ENCODE measurements around the gene MED25.

Gene MED25

GRCh38 chr19:49817964-49818648, at the start of gene MED25:
Gene MED25, plus strand, starts transcription at chr19:49818289. Its CDS starts 53 bp downstream, at chr19:49818342.
- no peaks in the 10 kb centered on the region for H3K27me3 Mint-ChIP-seq
- H3K4me1 Mint-ChIP-seq = peaks cover 28% of the 10 kb centered on the region
- peak within 1 kb of the TSS; percentile 90 for H3K27ac Mint-ChIP-seq
- H3K36me3 Mint-ChIP-seq (ENCODE audit: low read depth) = peaks cover 4% of the 10 kb centered on the region
- ATAC-seq (peak; percentile 72), DNase-seq (peak; percentile 88)
- peak within 1 kb of the TSS; percentile 86 for H3K4me3 Mint-ChIP-seq
- no peaks in the 10 kb centered on the region for H3K9me3 Mint-ChIP-seq

DNA sequence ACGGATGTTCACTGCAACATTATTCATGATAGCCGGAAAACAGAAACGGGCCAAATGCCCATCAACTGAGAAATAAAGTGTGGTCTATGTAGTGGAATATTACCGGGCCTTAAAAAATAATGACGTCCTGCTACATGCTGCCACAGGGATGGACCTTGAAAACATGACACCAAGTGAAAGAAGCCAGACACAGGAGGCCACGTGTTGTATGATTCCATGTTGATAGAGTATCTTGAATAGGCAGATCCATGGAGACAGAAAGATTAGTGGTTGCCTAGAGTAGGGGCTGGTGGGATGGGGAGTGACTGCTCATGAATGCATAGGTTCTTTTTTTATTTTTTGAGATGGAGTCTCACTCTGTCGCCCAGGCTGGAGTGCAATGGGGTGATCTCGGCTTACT, 47.6 kb upstream of the MED25 start:
- Mint-ChIP-seq H3K27ac (no peak overlapping the region), H3K4me1 (peaks cover 31% of the 10 kb centered on the region), H3K36me3 (ENCODE audit: low read depth) (peaks cover 2% of the 10 kb centered on the region), H3K9me3 (no peaks in the 10 kb centered on the region), H3K27me3 (peaks cover 3% of the 10 kb centered on the region), H3K4me3 (no peak overlapping the region)
- ATAC-seq (no peak), DNase-seq (no peak)

- Mint-ChIP-seq H3K4me1 (peaks cover 21% of the 10 kb centered on the region), H3K9me3 (no peaks in the 10 kb centered on the region), H3K4me3 (no peak overlapping the region), H3K27me3 (no peaks in the 10 kb centered on the region), H3K36me3 (ENCODE audit: low read depth) (no peaks in the 10 kb centered on the region), H3K27ac (no peak overlapping the region)
- DNase-seq (no peak), ATAC-seq (no peak)
Measured at GRCh38 chr19:49771674-49772139, 46.4 kb upstream of the MED25 start.

DNA sequence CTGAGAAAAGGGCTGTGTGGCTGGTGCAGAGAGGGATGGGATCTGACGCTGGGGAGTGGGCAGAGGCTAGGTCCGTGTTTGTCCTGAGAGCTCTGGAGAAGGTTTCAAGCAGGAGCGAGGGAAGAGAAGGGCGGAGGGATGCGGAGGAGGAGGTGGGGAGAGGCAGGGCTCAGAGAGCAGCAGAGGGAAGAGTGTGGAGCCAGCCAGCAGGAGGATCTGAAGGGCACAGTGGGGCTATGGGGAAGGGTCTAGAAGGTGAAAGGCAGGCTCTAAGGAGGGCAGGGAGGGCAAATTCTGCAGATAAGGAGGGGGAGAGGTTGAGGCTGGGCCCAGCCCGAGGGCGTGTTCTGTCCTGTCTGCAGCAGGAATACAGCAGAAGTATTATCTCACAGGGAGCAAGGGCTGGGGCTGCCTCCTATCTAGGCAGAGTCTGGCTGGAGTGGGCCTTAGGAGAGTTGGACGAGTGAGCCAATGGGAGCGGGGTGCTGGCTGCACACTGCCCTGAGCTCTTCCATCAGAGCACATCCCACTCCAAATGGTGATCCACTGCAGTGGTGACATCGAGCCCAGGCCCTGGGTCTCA, 45.1 kb upstream of the MED25 start:
- H3K27me3 Mint-ChIP-seq = no peaks in the 10 kb centered on the region
- DNase-seq (no peak), ATAC-seq (no peak)
- H3K27ac Mint-ChIP-seq = no peak overlapping the region
- H3K9me3 Mint-ChIP-seq = no peaks in the 10 kb centered on the region
- H3K4me1 Mint-ChIP-seq = peaks cover 14% of the 10 kb centered on the region
- H3K4me3 Mint-ChIP-seq = no peak overlapping the region
- no peaks in the 10 kb centered on the region for H3K36me3 Mint-ChIP-seq (ENCODE audit: low read depth)

DNA sequence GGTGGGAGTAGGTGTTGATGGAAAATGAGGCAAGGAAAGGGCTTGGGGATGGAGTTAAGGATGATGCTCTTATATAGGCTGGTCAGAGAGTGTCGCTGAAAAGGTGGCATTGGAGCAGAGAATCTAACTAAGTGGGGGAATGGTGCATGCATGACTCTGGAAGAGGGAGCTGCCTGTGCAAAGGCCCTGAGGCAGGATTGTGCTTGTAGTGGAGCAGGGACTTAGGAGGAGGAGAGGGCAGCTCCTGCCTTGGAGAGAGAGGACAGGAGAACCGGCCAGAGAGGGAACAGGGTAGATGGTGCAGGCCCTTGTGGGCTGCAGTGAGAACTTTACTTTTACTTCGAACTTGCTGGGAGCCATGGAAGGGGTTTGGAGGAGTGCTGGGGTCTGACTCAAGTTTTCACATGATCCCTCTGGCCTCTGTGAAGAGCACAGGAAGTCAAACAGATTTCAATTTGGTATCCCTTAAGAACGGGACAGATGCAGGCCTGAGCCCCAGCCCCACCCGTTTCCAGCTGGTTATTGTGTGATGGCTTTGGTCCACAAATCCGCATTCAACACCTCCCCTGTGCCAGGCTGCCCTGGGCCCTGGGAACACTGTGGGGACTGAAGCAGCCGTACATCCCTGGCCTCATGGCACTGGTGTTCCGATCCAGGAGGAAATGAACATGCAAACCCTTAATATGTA, 44.3 kb upstream of the MED25 start:
- ATAC-seq (no peak), DNase-seq (no peak)
- no peaks in the 10 kb centered on the region for H3K36me3 Mint-ChIP-seq (ENCODE audit: low read depth)
- no peaks in the 10 kb centered on the region for H3K27me3 Mint-ChIP-seq
- H3K9me3 Mint-ChIP-seq = no peaks in the 10 kb centered on the region
- peaks cover 5% of the 10 kb centered on the region for H3K4me1 Mint-ChIP-seq
- no peak overlapping the region for H3K27ac Mint-ChIP-seq
- H3K4me3 Mint-ChIP-seq = no peak overlapping the region

DNA sequence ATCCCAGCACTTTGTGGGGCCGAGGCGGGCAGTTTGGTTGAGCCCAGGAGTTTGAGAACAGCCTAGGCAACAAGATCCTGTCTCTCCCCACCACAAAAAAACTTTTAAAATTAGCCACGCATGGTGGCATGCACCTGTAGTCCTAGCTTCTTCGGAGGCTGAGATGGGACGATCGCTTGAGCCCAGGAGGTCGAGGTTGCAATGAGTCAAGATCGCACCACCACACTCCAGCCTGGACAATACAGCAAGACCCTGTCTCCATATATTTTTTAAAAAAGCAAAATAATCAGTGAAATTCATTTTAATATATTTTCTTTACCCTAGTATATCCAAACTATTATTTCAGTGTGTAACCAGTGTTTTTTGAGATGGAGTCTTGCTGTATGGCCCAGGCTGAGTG, 43.1 kb upstream of the MED25 start:
- H3K36me3 Mint-ChIP-seq (ENCODE audit: low read depth) = no peaks in the 10 kb centered on the region
- no peaks in the 10 kb centered on the region for H3K4me1 Mint-ChIP-seq
- no peaks in the 10 kb centered on the region for H3K9me3 Mint-ChIP-seq
- no peak for ATAC-seq
- no peak for DNase-seq
- H3K4me3 Mint-ChIP-seq = no peak overlapping the region
- H3K27ac Mint-ChIP-seq = no peak overlapping the region
- no peaks in the 10 kb centered on the region for H3K27me3 Mint-ChIP-seq

DNA sequence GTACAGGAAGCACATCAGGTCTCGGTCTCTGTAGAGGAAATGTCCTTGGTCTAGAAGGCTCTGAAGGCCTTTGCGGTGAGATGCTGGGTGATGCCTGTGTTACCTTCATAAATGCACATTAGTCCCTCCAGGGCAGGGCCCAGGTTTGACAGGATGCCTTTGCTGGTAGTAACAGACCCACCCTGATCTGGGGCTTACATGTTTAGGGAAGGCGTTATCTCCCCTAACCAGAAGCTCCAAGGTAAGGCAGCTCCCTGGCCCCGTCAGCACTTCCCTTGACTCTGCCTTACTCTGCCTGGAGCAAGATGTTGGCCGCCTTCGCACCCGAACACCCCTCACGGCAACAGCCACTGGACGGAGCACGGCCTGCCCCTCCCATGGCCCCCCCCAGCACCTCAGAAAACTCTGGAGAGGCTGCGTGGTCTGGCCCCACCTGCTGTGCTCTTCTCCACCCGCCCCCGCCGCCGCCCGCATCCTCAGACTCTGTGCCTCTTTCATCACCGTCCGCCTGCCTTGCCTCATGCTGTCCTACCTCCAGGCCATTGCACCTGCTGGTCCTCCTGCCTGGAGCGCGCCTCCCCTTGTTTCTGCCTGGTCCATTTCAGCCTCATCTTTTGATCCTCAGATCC, 42.2 kb upstream of the MED25 start:
- Mint-ChIP-seq H3K9me3 (no peaks in the 10 kb centered on the region), H3K4me3 (no peak overlapping the region), H3K4me1 (peaks cover 4% of the 10 kb centered on the region), H3K36me3 (ENCODE audit: low read depth) (no peaks in the 10 kb centered on the region), H3K27ac (peak overlapping the region; percentile 7), H3K27me3 (no peaks in the 10 kb centered on the region)
- ATAC-seq (no peak), DNase-seq (no peak)

- H3K36me3 Mint-ChIP-seq (ENCODE audit: low read depth) = no peaks in the 10 kb centered on the region
- ATAC-seq (no peak), DNase-seq (no peak)
- peaks cover 4% of the 10 kb centered on the region for H3K4me1 Mint-ChIP-seq
- H3K4me3 Mint-ChIP-seq = no peak overlapping the region
- H3K9me3 Mint-ChIP-seq = no peaks in the 10 kb centered on the region
- no peaks in the 10 kb centered on the region for H3K27me3 Mint-ChIP-seq
- peak overlapping the region; percentile 7 for H3K27ac Mint-ChIP-seq
Measured at GRCh38 chr19:49776371-49776764, 41.7 kb upstream of the MED25 start.

GRCh38 chr19:49779731-49780555, 38.1 kb upstream of the MED25 start:
- H3K4me1 Mint-ChIP-seq = peaks cover 4% of the 10 kb centered on the region
- ATAC-seq (no peak), DNase-seq (no peak)
- H3K4me3 Mint-ChIP-seq = no peak overlapping the region
- H3K9me3 Mint-ChIP-seq = no peaks in the 10 kb centered on the region
- no peak overlapping the region for H3K27ac Mint-ChIP-seq
- peaks cover 15% of the 10 kb centered on the region for H3K36me3 Mint-ChIP-seq (ENCODE audit: low read depth)
- H3K27me3 Mint-ChIP-seq = no peaks in the 10 kb centered on the region

DNA sequence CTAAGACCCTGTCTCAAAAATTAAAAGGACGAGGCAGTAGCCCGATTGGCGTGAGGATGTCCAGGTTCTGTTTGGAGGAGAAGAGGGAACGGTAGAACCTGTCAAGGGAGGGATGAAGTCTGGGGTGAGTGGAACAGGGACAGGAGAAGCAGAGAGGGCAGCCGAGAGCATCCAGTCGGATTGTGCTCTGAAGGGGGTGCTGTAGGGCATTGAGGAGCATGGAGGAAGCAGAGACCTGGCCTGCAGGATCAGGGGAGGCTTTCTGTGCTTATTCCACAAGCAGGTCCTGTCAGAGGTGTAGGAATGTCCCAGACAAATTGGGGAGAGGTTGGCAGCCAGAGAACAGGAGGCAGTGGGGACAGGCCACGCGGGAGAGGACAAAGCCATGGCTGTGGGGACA, 37.2 kb upstream of the MED25 start:
- H3K27ac Mint-ChIP-seq = no peak overlapping the region
- DNase-seq (no peak), ATAC-seq (no peak)
- no peak overlapping the region for H3K4me3 Mint-ChIP-seq
- peaks cover 19% of the 10 kb centered on the region for H3K36me3 Mint-ChIP-seq (ENCODE audit: low read depth)
- no peaks in the 10 kb centered on the region for H3K27me3 Mint-ChIP-seq
- no peaks in the 10 kb centered on the region for H3K9me3 Mint-ChIP-seq
- peaks cover 4% of the 10 kb centered on the region for H3K4me1 Mint-ChIP-seq

DNA sequence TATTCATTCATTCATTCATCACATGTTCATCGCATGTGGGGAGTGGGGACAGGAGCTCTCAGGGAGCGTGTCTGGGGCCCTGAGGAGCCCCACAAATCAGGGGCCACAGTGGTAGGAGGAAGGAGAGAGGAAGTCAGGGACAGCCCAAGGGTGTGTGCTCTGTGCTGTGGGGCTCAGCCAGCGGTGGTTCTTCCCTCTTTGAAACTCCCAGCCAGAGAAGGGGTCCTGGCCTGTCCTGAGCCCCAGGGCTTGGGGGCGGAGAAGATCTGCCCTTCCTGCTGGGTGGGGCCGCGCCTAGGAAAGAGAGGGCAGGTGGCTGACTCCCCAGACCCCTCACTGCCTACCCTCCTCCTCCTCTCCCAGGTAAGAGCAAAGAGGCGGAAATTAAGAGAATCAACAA, 36.7 kb upstream of the MED25 start:
- H3K36me3 Mint-ChIP-seq (ENCODE audit: low read depth) = peaks cover 19% of the 10 kb centered on the region
- H3K9me3 Mint-ChIP-seq = no peaks in the 10 kb centered on the region
- no peak overlapping the region for H3K4me3 Mint-ChIP-seq
- ATAC-seq (peak; percentile 28), DNase-seq (no peak)
- no peak overlapping the region for H3K27ac Mint-ChIP-seq
- H3K4me1 Mint-ChIP-seq = peaks cover 7% of the 10 kb centered on the region
- H3K27me3 Mint-ChIP-seq = no peaks in the 10 kb centered on the region

- ATAC-seq (no peak), DNase-seq (no peak)
- Mint-ChIP-seq H3K36me3 (ENCODE audit: low read depth) (peaks cover 20% of the 10 kb centered on the region), H3K9me3 (no peaks in the 10 kb centered on the region), H3K27me3 (no peaks in the 10 kb centered on the region), H3K27ac (no peak overlapping the region), H3K4me1 (peaks cover 8% of the 10 kb centered on the region), H3K4me3 (no peak overlapping the region)
Measured at GRCh38 chr19:49782515-49782914, 35.6 kb upstream of the MED25 start.

GRCh38 chr19:49786376-49786820, 31.7 kb upstream of the MED25 start:
- ATAC-seq = no peak
- Mint-ChIP-seq H3K27ac (no peak overlapping the region), H3K4me1 (peaks cover 4% of the 10 kb centered on the region), H3K9me3 (no peaks in the 10 kb centered on the region), H3K36me3 (ENCODE audit: low read depth) (peaks cover 28% of the 10 kb centered on the region), H3K4me3 (no peak overlapping the region), H3K27me3 (no peaks in the 10 kb centered on the region)
- no peak for DNase-seq

GRCh38 chr19:49787746-49788145, 30.3 kb upstream of the MED25 start:
- no peaks in the 10 kb centered on the region for H3K9me3 Mint-ChIP-seq
- H3K27ac Mint-ChIP-seq = no peak overlapping the region
- H3K36me3 Mint-ChIP-seq (ENCODE audit: low read depth) = peaks cover 25% of the 10 kb centered on the region
- no peak for DNase-seq
- no peak for ATAC-seq
- no peaks in the 10 kb centered on the region for H3K27me3 Mint-ChIP-seq
- H3K4me3 Mint-ChIP-seq = no peak overlapping the region
- H3K4me1 Mint-ChIP-seq = peaks cover 4% of the 10 kb centered on the region

Measured in activated naive CD8-positive, alpha-beta T cell treated with anti-CD3 and anti-CD28 coated beads, Interleukin-2, amount 50 U/mL, for 24 hours (primary cell).